K562 (cell line): ENCODE measurements around the gene HMGN1. TPM values are rescaled to one million over a fixed set of nuclear protein-coding genes. Genes with fewer than 3 reads are reported as not detected.

Experiments
- ATAC-seq: fragments of 200-7000 bp; cut with Tn5 transposase; 3 replicates; pipeline ENCODE4 v1.9.1; 2020; ENCODE audit warnings: moderate library complexity
- BruUV-seq: library from RNA; stranded (reverse); fragments of 400-500 nt; replicated peaks from 2 replicates; lab custom pipeline; 2021; lab: Mats Ljungman, UMichigan
- CTCF ChIA-PET: fragments of 300-600 bp; formaldehyde crosslinking; extraction: SDS; loops from one replicate; lab custom pipeline; 2021; ENCODE audit warnings: low intra/inter-chr PET ratio; lab: Yijun Ruan, JAX
- POLR2A ChIA-PET: fragments of 300-600, 350-650 bp; sonication (Branson Sonifier 250); formaldehyde crosslinking; extraction: SDS; loops from one replicate; lab custom pipeline; 2021; ENCODE audit warnings: antibody characterized with exemption, inconsistent platforms; lab: Yijun Ruan, JAX
- DNase-seq, 4 experiments: peaks; one replicate each; pipeline versions ENCODE4 v3.0.0 to v3.0.0-alpha.2; 2011 to 2018; ENCODE audit warnings: low spot score in 3 of 4, mixed read lengths in 3 of 4; ENCODE audit errors: extremely low read depth in 1 of 4
- FAIRE-seq: peaks from 2 replicates; lab custom pipeline; 2011; peaks lifted over from hg19 to GRCh38; lab: Jason Lieb, UNC
- H2AFZ ChIP-seq: 2 replicates; pipeline ENCODE4 v1.6.0; 2011; ENCODE audit warnings: low read depth, low read length, control low read depth, inconsistent platforms
- H3K27ac ChIP-seq: fragments of 200-600 bp; 3 replicates; pipeline ENCODE4 v1.8.0; 2011; ENCODE audit warnings: low read depth, mild to moderate bottlenecking, control low read depth, inconsistent platforms, low read length, moderate library complexity, mixed read lengths; ENCODE audit errors: extremely low read depth
- H3K27me3 ChIP-seq, 2 experiments: fragments of 300-600 bp in 1 of 2; 2 replicates in 1 of 2; 3 replicates in 1 of 2; pipeline versions ENCODE4 v1.6.0 to v1.8.0; 2011; ENCODE audit warnings: inconsistent platforms in 2 of 2, low read length in 2 of 2, mild to moderate bottlenecking in 1 of 2, mixed read lengths in 1 of 2, moderate library complexity in 1 of 2; ENCODE audit not compliant: control insufficient read depth in 2 of 2, insufficient read depth in 2 of 2
- H3K36me3 ChIP-seq: fragments of 300-600 bp; 3 replicates; pipeline ENCODE4 v1.8.0; 2011; ENCODE audit warnings: mild to moderate bottlenecking, low read length, inconsistent platforms; ENCODE audit not compliant: control insufficient read depth, insufficient read depth
- H3K4me1 ChIP-seq, 2 experiments: fragments of 200-600 bp in 1 of 2; replicated peaks in 1 of 2; 2 replicates in 1 of 2; 3 replicates in 1 of 2; pipeline versions ENCODE4 v1.5.1 to v1.8.0; 2011; ENCODE audit warnings: inconsistent platforms in 2 of 2, low read length in 2 of 2, mild to moderate bottlenecking in 1 of 2, mixed read lengths in 1 of 2, moderate library complexity in 1 of 2; ENCODE audit not compliant: control insufficient read depth in 2 of 2, insufficient read depth in 2 of 2
- H3K4me2 ChIP-seq: 2 replicates; pipeline ENCODE4 v1.6.1; 2011; ENCODE audit warnings: low read length, control low read depth, inconsistent platforms, mixed read lengths; ENCODE audit not compliant: insufficient read depth
- H3K4me3 ChIP-seq: fragments of 200-600 bp; sonication (generic), shearing (Covaris generic); 2 replicates; pipeline ENCODE4 v1.5.1; 2016; ENCODE audit warnings: control low read depth, inconsistent platforms
- H3K79me2 ChIP-seq: fragments of 200-600 bp; 3 replicates; pipeline ENCODE4 v1.8.0; 2011; ENCODE audit warnings: low read length, inconsistent platforms; ENCODE audit not compliant: control insufficient read depth, insufficient read depth
- H3K9ac ChIP-seq, 2 experiments: 2 replicates each; pipeline versions ENCODE4 v1.6.0 to v1.6.1; 2011; ENCODE audit warnings: low read depth in 2 of 2, low read length in 2 of 2, control low read depth in 1 of 2, inconsistent platforms in 1 of 2, mild to moderate bottlenecking in 1 of 2, mixed read lengths in 1 of 2; ENCODE audit not compliant: insufficient read depth in 1 of 2
- H3K9me1 ChIP-seq: one replicate; pipeline ENCODE4 v1.6.0; 2011; ENCODE audit warnings: inconsistent platforms, mild to moderate bottlenecking, low read length, moderate library complexity; ENCODE audit not compliant: control insufficient read depth, insufficient read depth
- H3K9me3 ChIP-seq: replicated peaks from 2 replicates; pipeline ENCODE4 v1.5.1; 2011; ENCODE audit warnings: low read depth, low read length, inconsistent platforms; ENCODE audit not compliant: control insufficient read depth, insufficient read depth
- H4K20me1 ChIP-seq: replicated peaks from 2 replicates; pipeline ENCODE4 v1.6.1; 2011; ENCODE audit warnings: low read length, inconsistent platforms, mixed read lengths; ENCODE audit not compliant: control insufficient read depth, insufficient read depth
- ERF ChIP-seq: fragments of 450-650 bp; formaldehyde crosslinking; IDR thresholded peaks from 2 replicates; pipeline ENCODE4 v1.4.0; 2020; ENCODE audit warnings: mild to moderate bottlenecking, mixed read lengths
- HNRNPL ChIP-seq: fragments of 200-400 bp; formaldehyde crosslinking; IDR thresholded peaks from 2 replicates; pipeline ENCODE4 v1.6.1; 2017; ENCODE audit warnings: low read depth, mild to moderate bottlenecking, low read length
- NCOA6 ChIP-seq: fragments of 450-650 bp; IDR thresholded peaks from 2 replicates; pipeline ENCODE4 v1.6.1; 2017; ENCODE audit warnings: mild to moderate bottlenecking
- ZBTB8A ChIP-seq: fragments of 450-650 bp; IDR thresholded peaks from 2 replicates; pipeline ENCODE4 v1.6.1; 2018; ENCODE audit warnings: mild to moderate bottlenecking, moderate library complexity; ENCODE audit not compliant: partially characterized antibody
- ZNF146 ChIP-seq: IDR thresholded peaks from one replicate; pipeline ENCODE4 v1.6.1; 2018; ENCODE audit warnings: missing compliant biosample characterization; ENCODE audit not compliant: unreplicated experiment
- WGBS: fragments of 100-300 bp; shearing (Covaris generic); methylation state at CpG from one replicate; pipeline ENCODE4 v1.1.6; 2016; ENCODE audit warnings: low coverage, mixed read lengths; ENCODE audit not compliant: insufficient coverage; ENCODE audit errors: missing lambda C conversion rate; 5-methylcytosine and 5-hydroxymethylcytosine counted together
- in situ Hi-C: fragments of 300-500 bp; cut with MboI; formaldehyde crosslinking; loops from 4 replicates; pipeline ENCODE4 v1.15.0; 2018; ENCODE audit warnings: inconsistent platforms, mixed read lengths
- intact Hi-C: fragments of 100-400 bp; cut with micrococcal nuclease; formaldehyde crosslinking; loops from 2 replicates; pipeline ENCODE4 v1.14.2; 2022
- polyA plus RNA-seq, 8 experiments: library from polyadenylated mRNA; depleted of rRNA in 4 of 8; stranded (reverse) in 5 of 8; unstranded in 3 of 8; fragments of >200 nt; fragmentation: Nextera tagmentation in 2 of 8; fragmentation: Illumina TruSeq in 1 of 8; extraction: Ambion mirVana in 2 of 8; extraction: Trizol in 1 of 8; gene quantifications; 2 replicates each; pipeline versions ENCODE4 v1.2.1 to v1.2.3, GENCODE V29; 2011 to 2014; ENCODE audit warnings: inconsistent platforms in 1 of 8, missing spikeins in 1 of 8
- total RNA-seq, 7 experiments: library from RNA; depleted of rRNA in 6 of 7; stranded (reverse); fragments of >200 nt in 6 of 7; fragmentation: Illumina TruSeq in 2 of 7; extraction: Trizol in 2 of 7; gene quantifications; 2 replicates each; pipeline versions ENCODE4 v1.2.1 to v1.2.3, GENCODE V29; 2011 to 2021; ENCODE audit warnings: low replicate concordance in 1 of 7
- TF ChIP-seq, protein P1 (sequence below): fragments of 450-650 bp; IDR thresholded peaks from 2 replicates; pipeline ENCODE4 v1.6.1; 2016; ENCODE audit warnings: antibody characterized with exemption
- TF ChIP-seq, protein P2 (sequence below): IDR thresholded peaks from 2 replicates; pipeline ENCODE4 v1.6.1; 2012; ENCODE audit warnings: low read depth, low read length, improper control_type of control experiment, borderline replicate concordance
- TF ChIP-seq, protein P3 (sequence below), 2 experiments: fragments of 450-650 bp in 1 of 2; sonication (generic) in 1 of 2; formaldehyde crosslinking in 1 of 2; IDR thresholded peaks; 2 replicates each; pipeline versions ENCODE4 v1.7.1 to v1.9.0; 2016 to 2022; ENCODE audit warnings: inconsistent platforms in 1 of 2, mild to moderate bottlenecking in 1 of 2, missing genetic modification reagents in 1 of 2

The HMGN1 gene
- total and polyA plus RNA-seq, 9 of the 15 experiments (the other 6 are each of a cell fraction or from before 2014, with no cell fraction given), result 124 to 626 (median 498) TPM

DNA sequence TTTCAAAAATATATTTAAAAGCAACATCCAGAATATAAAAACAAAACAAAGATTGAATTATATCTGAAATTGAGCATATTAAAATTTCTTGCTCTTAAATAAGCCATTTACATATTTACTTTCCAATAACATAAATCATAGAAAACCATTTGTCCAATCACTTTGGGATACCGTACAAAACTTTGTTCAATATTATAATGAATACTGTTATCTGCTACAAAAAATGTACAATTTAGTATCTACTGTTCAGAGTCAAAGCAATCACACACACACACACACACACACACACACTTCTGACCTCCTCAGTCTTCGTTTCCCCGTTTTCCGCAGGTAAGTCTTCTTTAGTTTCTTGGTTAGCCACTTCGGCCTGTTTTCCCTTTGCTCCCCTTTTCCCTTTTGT lies 4.0 kb downstream of the HMGN1 start:
- Histone ChIP-seq H3K4me3 (no peak overlapping the region), H3K9me3 (no peaks in the 10 kb centered on the region), H3K79me2 (peaks cover 50% of the 10 kb centered on the region), H3K27ac (no peak overlapping the region), H4K20me1 (peaks cover 11% of the 10 kb centered on the region), H3K9ac (no peak overlapping the region), H3K36me3 (peaks cover 68% of the 10 kb centered on the region), H3K27me3 (no peaks in the 10 kb centered on the region), H2AFZ (no peak overlapping the region), H3K9me1 (peaks cover 7% of the 10 kb centered on the region), H3K4me1 (peaks cover 2 to 19% of the 10 kb centered on the region in 2 experiments; a peak in 4 of 5 replicates), H3K4me2 (no peak overlapping the region)
- ATAC-seq (no peak), FAIRE-seq (no peak), DNase-seq (no peak)
- BruUV-seq, result no TSS peak
- 91% methylated on average over 5 of the region's 5 CpGs for WGBS
- intact Hi-C loops, result no loop called here
- in situ Hi-C loops, result no loop called here
- ChIA-PET CTCF (no interaction called here), POLR2A (interaction anchor here (1.3 to 7.7 kb wide), 3 partner anchors 9 to 30 kb away, joined by 3 to 73 read pairs (median 7); partner anchors contain the start of gene BRWD1)
- TF ChIP-seq ZNF146 (CRISPR knock-in tag), result no peak
- TF ChIP-seq ERF (CRISPR knock-in tag), result no peak
- no peak for TF ChIP-seq HNRNPL
- TF ChIP-seq, protein P1, sequence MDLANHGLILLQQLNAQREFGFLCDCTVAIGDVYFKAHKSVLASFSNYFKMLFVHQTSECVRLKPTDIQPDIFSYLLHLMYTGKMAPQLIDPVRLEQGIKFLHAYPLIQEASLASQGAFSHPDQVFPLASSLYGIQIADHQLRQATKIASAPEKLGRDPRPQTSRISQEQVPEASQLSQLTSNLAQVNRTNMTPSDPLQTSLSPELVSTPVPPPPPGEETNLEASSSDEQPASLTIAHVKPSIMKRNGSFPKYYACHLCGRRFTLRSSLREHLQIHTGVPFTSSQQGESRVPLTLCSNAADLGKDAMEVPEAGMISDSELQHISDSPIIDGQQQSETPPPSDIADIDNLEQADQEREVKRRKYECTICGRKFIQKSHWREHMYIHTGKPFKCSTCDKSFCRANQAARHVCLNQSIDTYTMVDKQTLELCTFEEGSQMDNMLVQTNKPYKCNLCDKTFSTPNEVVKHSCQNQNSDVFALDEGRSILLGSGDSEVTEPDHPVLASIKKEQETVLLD, result no peak
- no peak for TF ChIP-seq NCOA6
- TF ChIP-seq, protein P2, sequence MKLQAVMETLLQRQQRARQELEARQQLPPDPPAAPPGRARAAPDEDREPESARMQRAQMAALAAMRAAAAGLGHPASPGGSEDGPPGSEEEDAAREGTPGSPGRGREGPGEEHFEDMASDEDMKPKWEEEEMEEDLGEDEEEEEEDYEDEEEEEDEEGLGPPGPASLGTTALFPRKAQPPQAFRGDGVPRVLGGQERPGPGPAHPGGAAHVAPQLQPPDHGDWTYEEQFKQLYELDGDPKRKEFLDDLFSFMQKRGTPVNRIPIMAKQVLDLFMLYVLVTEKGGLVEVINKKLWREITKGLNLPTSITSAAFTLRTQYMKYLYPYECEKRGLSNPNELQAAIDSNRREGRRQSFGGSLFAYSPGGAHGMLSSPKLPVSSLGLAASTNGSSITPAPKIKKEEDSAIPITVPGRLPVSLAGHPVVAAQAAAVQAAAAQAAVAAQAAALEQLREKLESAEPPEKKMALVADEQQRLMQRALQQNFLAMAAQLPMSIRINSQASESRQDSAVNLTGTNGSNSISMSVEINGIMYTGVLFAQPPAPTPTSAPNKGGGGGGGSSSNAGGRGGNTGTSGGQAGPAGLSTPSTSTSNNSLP, result no peak
- no peak for TF ChIP-seq ZBTB8A
- TF ChIP-seq, protein P3, sequence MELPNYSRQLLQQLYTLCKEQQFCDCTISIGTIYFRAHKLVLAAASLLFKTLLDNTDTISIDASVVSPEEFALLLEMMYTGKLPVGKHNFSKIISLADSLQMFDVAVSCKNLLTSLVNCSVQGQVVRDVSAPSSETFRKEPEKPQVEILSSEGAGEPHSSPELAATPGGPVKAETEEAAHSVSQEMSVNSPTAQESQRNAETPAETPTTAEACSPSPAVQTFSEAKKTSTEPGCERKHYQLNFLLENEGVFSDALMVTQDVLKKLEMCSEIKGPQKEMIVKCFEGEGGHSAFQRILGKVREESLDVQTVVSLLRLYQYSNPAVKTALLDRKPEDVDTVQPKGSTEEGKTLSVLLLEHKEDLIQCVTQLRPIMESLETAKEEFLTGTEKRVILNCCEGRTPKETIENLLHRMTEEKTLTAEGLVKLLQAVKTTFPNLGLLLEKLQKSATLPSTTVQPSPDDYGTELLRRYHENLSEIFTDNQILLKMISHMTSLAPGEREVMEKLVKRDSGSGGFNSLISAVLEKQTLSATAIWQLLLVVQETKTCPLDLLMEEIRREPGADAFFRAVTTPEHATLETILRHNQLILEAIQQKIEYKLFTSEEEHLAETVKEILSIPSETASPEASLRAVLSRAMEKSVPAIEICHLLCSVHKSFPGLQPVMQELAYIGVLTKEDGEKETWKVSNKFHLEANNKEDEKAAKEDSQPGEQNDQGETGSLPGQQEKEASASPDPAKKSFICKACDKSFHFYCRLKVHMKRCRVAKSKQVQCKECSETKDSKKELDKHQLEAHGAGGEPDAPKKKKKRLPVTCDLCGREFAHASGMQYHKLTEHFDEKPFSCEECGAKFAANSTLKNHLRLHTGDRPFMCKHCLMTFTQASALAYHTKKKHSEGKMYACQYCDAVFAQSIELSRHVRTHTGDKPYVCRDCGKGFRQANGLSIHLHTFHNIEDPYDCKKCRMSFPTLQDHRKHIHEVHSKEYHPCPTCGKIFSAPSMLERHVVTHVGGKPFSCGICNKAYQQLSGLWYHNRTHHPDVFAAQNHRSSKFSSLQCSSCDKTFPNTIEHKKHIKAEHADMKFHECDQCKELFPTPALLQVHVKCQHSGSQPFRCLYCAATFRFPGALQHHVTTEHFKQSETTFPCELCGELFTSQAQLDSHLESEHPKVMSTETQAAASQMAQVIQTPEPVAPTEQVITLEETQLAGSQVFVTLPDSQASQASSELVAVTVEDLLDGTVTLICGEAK (IDR thresholded peaks at IDR 0.05), result no peak
- TF ChIP-seq, protein P3 (CRISPR knock-in tag; IDR thresholded peaks at IDR 0.05), result no peak
